ENCODE data around the gene ARAP1.
"Not testable (repeated sequence)": the region's sequence is repeated elsewhere in the genome, so short reads cannot be mapped to it uniquely, and the experiment has no call there.

Gene ARAP1
- total RNA-seq: 80.0 to 144 (median 131) reads per million in 3 experiments

DNA sequence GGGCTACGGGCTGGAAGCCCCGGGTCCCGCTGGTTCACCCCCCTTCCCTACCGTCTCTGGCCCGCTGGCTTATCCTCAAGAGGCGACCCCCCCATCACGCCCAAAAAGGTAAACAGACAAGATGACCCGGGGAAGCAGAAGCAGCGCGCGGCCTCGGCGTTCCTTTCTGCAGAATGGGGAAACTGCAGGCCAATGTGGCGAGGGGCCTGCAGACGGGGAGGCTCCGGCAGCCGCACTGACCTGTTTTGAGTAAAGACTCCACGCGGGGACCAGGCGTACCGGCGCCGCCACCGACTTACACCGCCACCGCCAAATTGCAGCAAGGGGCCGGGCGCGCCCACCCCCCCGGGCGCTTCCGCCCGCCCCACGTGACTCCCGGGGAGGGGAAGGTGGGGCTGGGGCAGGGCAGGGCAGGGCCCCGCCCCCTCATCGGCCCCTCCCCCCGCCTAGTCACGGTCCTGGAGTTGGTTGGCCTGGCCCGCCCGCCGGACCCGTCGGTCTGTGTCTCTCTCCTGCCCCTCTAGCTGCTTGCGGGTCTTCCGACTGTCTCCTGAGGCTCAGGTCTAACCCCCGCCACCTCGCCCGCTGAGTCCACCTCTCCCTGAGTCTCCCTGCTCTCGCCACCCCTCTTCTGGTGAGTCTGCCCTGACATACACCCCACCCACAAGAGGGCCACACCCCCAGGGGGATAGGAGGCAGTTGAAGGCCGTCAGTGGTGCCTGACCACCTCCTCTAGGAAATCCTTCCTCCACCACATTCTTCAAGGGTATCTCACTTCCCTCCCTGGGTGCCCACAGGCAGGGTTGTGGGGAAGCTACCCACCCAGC, at the start of gene ARAP1:
Gene ARAP1, minus strand, starts transcription at position 321 of the 827 bp plus-strand sequence. CDS start 25,280 bp downstream, outside the sequence.
- DNase-seq: peak; percentile 70

DNA sequence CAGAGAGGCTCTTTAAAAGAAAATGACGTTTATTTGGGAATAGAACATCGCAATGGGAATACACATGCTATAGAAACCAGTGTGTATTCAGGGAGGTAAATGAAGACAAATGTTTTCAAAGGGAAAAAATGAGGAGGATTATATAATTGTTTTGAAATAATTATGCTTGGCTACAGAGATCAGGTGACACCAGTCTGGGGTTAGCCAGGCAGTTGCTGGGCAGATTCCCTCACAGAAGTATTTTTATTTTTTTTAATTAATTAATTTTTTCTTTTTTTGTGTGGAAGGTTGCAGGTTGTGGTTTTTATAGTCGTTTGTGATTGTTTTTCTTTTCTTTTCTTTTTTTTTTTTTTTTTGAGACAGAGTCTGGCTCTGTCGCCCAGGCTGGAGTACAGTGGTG, 47.2 kb upstream of the ARAP1 start:
- no peak for DNase-seq

DNA sequence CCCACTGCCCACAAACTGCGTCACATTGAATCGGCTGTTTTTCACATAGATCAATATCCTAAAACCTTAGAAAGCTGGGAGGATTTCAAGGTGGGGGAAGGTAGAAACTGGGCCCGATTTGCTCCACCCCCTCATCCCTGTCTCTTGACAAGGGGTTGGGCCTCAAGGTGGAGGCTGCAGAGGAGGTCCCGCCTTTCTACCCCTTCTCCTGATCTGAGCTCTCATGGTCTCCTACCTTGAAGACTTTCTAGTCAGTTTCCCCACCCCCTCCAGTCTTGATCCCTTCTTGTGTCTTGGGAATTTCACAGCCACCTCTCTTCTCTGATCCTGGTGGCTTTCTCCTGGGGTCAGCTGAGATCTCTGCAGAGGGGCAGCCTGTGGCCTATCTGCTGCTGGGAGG, 46.2 kb upstream of the ARAP1 start:
- no peak for DNase-seq

DNA sequence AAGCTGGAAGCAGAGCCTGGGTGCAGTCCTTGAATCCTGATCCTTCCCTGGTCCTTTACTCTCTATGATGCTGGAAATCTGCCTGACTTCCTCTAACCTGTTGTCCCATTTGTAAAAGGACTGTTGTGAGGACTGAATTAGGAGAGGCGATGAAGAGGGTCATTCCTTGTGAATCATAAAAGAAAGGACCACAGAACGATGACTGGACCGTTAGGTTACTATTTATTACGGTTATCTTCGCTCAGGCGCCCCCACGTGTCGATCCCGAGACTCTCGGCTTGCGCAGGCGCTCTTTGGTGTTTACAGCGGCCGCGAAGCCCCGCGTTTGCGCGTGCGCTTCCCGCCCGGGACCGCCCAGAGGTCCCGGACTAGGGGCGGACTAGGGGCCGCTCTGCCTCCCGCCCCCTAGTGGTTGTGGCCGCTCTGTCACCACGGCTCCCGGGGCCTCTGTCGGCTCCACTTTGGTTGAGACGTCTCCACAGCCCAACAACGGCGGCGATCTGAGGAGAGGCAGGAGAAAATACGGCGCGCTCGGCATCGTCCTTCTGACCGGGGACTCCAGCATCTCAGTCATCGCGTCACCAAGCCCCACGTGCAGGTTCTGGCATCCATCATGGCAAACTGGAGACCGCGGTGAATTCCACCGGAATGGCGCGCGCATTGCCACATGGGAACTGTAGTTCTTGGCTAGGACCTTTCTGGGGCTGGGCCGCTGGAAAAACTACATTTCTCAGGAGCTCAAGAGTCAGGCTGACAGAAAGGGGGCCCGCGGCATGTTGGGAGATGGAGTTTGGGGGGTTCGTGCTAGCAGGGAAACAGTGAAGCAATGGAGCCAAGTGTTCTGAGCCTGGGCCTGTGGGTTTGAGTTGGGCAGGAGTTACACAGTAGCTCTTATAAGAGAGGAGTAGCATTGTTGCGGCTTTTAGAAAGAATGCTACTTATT, 41.5 kb upstream of the ARAP1 start, which contains the start of gene STARD10:
Gene STARD10, minus strand, starts transcription at position 623 of the 943 bp plus-strand sequence. CDS start 12,866 bp downstream, outside the sequence.
- peak; percentile 95 for DNase-seq

DNA sequence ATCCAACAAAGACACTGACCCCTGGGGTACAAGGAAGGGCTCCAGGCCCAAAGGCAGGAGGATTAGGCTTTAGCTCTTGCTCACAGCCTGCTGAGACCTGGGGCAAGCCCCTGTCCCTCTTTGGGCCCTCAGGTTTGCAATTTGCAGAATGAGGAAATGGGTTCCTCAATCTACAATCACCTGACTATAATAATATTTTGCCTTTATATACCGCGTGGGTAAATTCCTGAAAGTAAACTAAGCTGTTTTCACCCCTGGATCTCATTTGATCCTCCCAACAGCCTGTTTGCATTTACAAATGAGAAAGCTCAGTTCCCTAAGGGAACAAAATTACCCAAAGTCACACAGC, 40.8 kb upstream of the ARAP1 start:
- no peak for DNase-seq

DNA sequence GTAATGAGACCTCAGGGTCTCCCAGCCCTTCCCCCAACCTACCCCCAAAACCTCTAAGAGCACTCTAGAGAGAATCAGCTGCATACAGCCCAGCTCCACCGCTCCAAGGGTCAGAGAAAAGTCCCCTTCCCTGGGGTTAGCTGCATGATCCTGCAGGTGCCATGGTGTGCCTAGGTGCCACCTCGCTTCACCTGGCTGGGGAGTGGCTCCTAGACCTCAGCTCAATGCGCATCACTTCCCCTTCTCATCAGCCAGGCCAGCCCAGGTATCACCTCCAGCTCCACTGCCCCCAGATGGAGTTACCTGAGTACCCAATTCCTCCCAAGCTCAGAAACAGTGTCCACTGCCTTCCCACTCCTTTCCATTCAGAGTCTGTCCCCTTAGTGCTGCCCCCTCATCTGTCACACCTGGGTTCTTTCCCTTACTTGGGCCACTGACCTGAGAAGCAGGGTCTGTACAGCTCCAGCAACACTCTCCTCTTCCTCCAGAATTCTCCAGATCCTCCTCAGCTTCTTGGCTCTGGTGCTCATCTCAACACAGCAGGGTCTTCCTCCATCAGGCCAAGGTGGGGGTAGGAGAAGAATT, 40.3 kb upstream of the ARAP1 start:
- no peak for DNase-seq

DNA sequence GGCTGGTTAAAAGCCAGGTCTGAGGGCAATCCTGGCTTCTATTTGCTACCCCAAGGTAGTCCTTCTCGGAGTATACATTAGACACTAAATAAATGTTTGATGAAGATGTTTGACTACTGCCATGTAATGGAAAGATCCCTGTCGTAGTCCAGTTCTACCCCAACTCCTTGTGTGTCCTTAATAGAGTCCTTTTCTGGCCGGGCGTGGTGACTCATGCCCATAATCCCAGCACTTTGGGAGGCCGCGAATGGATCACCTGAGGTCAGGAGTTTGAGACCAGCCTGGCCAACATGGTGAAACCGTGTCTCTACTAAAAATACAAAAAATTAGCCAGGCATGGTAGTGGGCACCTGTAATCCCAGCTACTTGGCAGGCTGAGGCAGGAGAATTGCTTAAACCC, 39.0 kb upstream of the ARAP1 start:
- DNase-seq: not testable (repeated sequence)

DNA sequence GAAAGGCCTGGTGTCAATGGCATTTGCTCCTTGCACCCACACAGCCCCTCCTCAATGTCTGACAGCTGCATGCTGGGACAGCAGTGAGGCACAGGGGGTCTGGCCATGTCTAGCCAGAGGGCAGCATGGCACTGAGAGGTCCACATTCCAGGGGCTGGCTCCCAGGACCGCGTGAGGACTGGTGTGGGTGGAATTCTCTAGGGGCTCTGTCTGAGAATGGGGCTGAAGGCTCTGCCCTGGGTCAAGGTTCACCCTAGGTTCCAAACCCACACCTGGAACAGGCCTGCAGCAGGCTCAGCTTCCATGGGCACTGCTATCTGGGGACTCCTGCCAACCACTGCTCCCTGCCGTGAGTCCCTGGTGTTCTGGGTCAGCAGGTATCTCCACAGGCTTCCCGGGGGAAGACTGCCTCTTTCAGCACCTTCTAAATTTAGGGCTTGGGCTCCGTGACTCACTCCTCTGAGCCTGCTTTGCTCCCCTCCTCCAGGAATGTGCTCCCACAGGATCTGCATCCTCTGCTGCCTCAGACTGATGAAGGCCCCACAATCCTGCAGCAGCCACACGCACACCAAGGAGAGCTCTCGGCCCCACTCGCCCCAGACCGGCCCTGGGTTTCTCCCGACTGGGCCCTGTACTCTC, 37.4 kb upstream of the ARAP1 start:
- no peak for DNase-seq

DNA sequence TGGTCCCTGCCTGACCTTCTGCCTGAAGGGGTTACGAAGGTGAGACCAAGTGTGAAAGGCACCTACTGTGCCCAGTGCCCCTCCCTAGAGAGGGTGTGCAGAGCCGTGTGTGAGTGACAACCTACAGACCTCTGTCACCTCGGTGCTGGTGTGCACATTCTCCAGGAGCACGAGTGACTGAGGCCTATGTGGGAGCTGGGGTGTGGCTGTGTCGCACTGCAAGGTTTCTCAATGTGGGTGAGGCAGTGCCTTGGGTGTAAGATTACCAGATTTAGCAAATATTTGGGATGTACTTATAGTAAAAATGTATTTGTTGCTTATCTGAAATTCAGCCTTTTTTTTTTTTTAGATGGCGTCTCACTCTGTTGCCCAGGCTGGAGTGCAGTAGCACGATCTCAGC, 36.0 kb upstream of the ARAP1 start:
- DNase-seq: no peak

DNA sequence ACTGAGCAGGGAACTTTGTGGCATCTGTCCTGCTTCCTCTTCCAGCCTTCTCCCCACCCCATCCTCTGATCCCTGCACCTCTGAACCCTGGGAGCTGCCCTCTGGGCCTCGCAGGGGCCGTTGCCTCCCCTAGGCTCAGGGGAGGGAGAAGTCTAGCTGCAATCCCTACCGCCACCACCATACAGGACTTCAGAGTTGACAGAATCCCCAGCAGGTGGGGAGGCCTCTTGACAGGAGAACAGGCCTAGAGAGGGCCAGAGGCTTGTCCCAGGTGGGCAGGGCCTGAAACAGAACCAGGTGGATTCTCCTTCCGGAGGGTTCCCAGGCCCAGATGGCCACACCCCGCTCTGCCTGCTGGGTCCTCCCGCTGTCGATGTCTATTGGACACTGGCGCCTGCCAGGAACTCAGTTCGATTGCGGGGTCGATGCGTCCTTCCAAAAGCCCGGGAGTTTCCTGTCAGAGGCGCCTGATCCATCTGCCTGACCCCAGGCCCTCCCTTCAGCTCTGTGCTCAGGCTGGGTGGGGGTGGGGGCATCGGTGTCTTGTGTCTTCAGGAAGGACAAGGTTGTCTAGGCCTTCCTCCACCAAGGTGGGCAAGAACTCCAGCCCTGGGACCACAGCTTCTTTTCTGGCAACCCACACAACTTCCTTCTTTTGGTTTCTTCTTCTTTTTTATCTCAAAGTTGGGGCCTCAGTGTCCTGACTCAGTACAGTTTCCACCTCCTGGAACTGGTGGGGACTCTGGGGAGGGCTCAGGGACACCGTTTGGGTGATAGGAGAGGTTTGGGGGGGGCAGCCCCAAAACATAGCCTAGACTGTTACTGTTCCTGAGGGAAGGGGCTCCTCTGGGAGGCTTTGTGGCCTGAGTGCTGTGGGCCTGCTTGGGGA, 35.3 kb upstream of the ARAP1 start:
- no peak for DNase-seq

DNA sequence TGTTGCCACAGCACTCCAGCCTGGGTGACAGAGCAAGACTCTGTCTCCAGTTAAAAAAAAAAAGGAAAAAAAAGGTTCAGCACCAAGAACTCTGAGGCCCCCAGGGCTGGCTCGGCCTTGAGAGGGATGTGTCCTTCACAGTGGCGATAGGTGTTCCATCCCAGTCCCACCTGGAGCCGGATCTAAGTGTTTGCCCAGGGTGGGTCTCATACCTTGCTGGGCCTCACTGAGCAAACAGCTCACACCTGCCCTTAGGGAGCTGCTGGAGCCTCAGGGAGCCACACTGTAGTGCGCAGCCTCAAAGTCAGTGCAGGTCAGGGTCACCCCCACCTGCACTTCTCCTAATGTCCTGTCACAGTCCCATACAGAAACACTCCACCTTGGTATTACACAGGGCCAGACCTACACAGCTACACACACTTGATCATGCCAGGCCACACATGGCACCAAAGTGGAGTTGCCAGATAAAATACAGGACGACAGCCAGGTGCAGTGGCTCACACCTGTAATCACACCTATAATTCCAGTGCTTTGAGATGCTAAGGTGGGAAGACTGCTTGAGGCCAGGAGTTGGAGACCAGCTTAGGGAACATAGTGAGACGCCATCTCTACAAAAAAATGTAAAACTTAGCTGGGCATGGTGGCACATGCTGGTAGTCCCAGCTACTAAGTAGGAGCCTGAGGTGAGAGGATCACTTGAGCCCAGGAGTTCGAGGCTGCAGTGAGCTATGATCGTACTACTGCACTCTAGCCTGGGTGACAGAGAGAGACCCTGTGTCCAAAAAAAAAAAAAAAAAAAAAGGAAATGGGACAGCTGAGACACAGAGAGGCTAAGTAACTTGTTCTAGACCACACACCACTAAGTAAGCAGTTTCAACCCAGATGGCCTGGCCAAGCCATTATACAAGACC, 34.4 kb upstream of the ARAP1 start:
- DNase-seq: no peak

DNA sequence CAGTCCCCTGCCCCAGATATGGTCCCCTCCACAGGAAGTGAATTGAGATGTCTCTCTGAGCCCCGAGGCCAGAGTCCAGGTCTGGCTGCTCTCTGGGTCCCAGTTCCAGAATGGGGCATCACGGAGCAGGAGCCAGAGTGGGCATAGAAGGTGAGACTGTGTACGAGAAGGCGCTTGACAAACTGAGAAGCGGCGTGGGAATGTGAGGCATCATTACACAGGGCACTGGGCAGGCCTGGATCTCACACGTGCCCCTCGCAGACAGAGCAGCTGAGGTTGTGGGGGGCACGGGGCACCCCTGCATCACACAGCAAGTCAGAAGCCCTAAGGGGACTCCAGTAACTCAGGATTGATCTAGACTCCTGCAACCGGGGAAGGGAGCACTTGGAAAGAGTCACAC, 32.5 kb upstream of the ARAP1 start:
- DNase-seq: no peak

DNA sequence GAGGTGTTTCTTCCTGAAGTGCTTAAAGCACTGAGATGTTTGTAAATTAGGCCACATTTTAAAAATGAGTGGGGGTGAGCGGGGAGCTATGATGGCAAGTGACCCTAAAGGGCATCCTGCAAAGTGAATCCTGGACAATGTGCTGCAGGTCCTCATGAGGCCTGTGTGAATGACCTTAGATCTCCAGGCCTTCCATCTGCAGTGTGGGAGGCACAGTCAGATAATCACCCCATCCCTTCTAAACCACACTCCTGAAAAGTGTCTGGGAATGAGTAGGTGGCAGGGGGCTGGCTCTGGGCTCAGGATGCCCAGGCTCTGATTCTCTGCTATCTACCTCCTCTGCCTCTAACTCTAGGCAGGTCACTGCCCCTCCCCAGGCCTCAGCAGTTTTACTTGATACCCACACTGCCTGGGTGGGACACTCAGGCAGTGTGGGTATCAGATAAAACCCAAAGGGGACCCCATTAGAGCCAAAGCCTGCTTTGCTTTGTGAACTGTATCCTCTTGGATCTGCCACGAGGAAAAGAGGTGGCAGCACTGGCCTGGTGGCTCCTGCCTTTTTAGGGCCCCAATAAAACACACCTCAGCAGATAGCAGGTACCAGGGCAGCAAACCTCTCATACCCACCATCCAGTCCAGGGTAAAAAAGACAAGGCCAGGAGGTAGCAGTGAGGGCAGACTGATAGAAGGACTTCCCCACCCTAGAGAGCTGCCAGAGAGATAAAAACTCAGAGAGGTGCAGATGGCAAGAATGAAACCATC, 31.1 kb upstream of the ARAP1 start:
- DNase-seq: no peak

DNA sequence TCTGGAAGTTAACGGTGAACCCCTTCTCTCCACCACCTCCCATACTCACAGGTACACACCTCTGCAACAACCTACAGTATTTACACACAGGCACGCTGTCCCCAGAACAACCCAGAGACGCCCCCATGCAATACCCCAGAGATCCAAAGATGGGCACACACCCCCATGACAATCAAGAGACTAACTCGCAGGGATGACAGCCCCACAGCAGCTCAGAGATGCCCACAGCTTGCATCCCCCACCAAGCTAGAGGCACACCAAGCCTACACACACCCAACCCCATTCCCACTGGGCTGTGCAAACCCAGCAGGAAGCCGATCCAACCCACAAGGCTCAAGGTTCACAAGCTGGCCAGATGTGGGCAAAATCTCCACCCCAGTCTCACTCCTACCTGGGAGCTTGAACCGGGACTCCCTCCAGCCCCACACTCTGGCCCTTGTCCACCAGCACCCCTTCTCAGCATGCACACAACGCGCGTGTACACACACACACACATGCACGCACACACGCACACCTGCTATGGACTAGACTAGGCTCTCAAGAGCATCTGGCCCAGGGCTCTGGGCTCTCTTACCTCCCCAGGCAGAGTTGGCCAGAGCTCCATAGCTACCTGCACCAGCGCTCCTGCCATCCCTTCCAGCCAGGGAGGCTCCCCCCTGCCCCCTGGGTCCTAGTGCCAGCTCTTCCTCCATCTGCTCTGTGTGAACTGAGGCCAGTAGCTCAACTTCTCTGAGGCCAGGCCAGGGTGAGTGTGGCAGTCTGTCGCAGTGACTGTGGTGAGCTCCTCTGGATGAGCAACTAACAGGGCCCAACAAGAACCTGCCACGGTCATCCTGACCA, 30.1 kb upstream of the ARAP1 start:
- DNase-seq: no peak

DNA sequence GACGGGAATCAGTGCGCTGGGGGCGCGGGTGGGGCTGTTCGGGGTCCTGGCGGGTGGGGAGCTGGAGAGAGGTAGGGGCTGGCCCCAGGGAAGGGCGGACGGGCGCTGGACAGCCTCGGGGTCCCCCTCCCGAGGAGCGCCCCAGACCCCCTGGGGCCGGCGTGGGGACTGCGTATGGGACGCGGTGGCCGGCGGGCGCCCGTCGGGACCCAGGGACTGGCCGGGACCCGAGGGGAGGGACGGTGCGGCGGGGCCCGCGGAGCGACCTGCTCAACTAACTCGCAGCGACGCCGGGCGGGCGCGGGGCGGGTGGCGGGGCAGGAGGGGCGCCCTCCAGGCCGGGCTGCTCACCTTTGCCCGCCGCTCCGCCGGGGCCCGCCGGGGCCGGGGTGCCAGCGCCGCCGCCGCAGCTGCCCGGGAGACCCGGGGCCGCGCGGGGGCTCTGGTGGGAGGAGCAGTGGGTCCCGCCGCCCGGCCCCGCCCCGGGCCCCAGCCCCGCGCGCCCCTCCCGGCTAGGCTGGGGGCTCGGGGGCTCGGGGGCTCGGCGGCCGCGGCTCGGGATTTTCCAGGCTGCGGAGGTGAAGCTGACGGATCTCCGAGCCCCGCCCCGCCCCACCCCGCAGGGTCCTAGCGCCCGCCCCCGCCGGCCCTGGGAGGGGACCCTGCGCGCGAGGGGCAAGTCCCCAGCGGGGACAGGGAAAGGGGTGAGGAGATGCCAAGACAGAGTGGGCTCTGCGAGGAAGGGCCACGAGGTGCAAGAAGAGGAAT, 29.3 kb upstream of the ARAP1 start:
- peak; percentile 58 for DNase-seq

DNA sequence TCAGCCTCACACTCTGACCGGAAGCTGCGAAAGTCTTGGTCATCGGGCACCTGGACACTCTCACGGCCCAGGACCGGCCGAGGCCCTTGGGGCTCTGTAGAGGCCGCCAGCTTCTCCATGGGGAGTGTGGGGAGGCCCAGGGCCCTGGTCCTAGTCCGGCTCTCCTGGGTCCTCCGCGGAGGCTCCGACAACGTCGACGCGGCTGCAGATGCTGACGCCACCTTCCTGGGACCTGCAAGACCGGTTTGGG, 28.8 kb upstream of the ARAP1 start:
- DNase-seq: no peak

DNA sequence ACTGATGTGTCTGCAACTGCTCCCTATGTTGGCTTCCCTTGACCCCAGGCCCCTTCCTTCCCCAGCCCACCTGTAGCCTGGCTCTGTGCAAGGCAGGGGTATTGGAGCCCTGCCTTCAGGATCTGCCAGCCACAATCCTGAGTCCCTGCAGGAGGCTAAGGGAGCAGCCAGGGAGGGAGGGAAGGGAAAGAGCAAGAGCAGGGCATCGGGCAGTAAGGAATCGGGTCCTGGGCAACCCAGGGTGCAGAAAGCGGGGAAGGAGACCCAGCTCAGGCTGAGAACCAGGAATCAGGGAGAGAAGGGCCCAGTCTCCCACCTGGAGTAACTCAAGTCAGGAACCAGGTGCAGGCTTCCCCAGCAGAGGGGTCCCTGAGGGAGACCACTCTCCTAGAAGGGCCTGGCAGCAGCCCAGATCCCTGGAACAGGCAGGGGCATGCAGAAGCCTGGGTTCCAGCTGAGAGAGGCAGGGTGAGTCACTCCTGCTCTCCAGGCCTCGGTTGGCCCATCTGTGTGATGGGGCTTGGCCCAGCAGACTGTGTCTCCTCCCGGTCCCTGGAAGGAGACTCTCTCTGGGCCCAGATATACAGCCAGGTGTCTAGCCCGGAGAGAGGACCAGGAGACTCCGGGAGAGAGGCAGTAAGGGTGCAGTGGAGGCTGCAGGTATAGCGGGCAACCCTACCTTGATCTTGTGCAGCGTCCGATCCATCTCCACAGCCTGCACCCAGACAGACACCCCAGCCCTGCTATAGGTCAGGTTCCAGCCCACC, 28.3 kb upstream of the ARAP1 start:
- no peak for DNase-seq

Measured in central memory CD4-positive, alpha-beta T cell (primary cell).